Measurements from ENCODE around the gene ATAD3C. TPM values are rescaled to one million over a fixed set of nuclear protein-coding genes. Genes with fewer than 3 reads are reported as not detected.

Gene ATAD3C
- total RNA-seq, 2 donors from 2014 or later: 0.55 TPM

- DNase-seq: peak; percentile 50
- no peaks in the 10 kb centered on the region for H3K9me3 Mint-ChIP-seq
- H3K36me3 Mint-ChIP-seq (ENCODE audit: low read depth): peaks cover 3% of the 10 kb centered on the region
- H3K9me3 ChIP-seq (ENCODE audit: control insufficient read depth, low read length): no peaks in the 10 kb centered on the region
- peak overlapping the region; percentile 58 for H3K4me3 ChIP-seq (ENCODE audit: low read length)
- 28 to 71% methylated on average over 7 to 40 of the region's 40 CpGs for WGBS, 2 experiments (ENCODE audit: insufficient coverage in 1 of 2, insufficient read length in 1 of 2)
- peaks cover 16% of the 10 kb centered on the region for H3K27me3 ChIP-seq (ENCODE audit: control insufficient read depth, insufficient read depth, low read length, poor library complexity, severe bottlenecking)
- H3K4me1 ChIP-seq (ENCODE audit: control insufficient read depth, insufficient read depth, low read length): peaks cover 14% of the 10 kb centered on the region
- no peak for TF ChIP-seq CTCF (conservative IDR thresholded peaks at IDR 0.05)
- H3K27ac Mint-ChIP-seq: no peak overlapping the region
- no peak overlapping the region for H3K9ac ChIP-seq (ENCODE audit: extremely low read depth, low read length, poor library complexity, severe bottlenecking)
- no peak overlapping the region for H3K27ac ChIP-seq (ENCODE audit: low read depth, low read length)
- peaks cover 3% of the 10 kb centered on the region for H3K4me1 Mint-ChIP-seq
- peaks cover 4% of the 10 kb centered on the region for H3K27me3 Mint-ChIP-seq (ENCODE audit: insufficient read depth)
- H3K4me3 Mint-ChIP-seq: peak overlapping the region; percentile 56
- no peaks in the 10 kb centered on the region for H3K36me3 ChIP-seq (ENCODE audit: control insufficient read depth, insufficient read depth, low read length)
These were observed 13.4 kb upstream of the ATAD3C start for GRCh38 chr1:1435911-1436629.

DNA sequence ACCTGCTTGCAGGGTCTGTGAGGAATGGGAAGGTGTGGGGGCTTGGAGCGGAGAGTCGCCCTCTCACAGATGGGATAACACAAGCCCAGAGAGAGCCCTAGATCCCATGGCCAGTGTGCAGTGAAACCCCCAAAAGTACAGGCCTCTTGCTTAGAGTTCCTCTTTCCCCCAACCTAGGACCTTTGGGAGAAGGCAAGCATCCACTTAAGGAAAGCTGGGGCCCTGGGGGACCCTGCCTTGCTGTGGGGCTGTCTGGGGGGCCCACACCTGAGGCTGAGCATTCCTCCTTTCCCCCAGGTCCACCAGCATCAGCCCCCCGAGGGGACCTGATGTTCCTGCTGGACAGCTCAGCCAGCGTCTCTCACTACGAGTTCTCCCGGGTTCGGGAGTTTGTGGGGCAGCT is 12.9 kb upstream of the ATAD3C start:
- H3K9me3 ChIP-seq (ENCODE audit: control insufficient read depth, low read length): no peaks in the 10 kb centered on the region
- Mint-ChIP-seq H3K27me3 (ENCODE audit: insufficient read depth) (peaks cover 4% of the 10 kb centered on the region), H3K4me1 (peaks cover 3% of the 10 kb centered on the region), H3K4me3 (peak overlapping the region; percentile 56), H3K9me3 (no peaks in the 10 kb centered on the region), H3K27ac (no peak overlapping the region), H3K36me3 (ENCODE audit: low read depth) (peaks cover 3% of the 10 kb centered on the region)
- peaks cover 14% of the 10 kb centered on the region for H3K4me1 ChIP-seq (ENCODE audit: control insufficient read depth, insufficient read depth, low read length)
- H3K36me3 ChIP-seq (ENCODE audit: control insufficient read depth, insufficient read depth, low read length): no peaks in the 10 kb centered on the region
- DNase-seq: no peak
- H3K27ac ChIP-seq (ENCODE audit: low read depth, low read length): no peak overlapping the region
- H3K27me3 ChIP-seq (ENCODE audit: control insufficient read depth, insufficient read depth, low read length, poor library complexity, severe bottlenecking): peaks cover 16% of the 10 kb centered on the region
- TF ChIP-seq CTCF (conservative IDR thresholded peaks at IDR 0.05): no peak
- peak overlapping the region; percentile 58 for H3K4me3 ChIP-seq (ENCODE audit: low read length)
- no peak overlapping the region for H3K9ac ChIP-seq (ENCODE audit: extremely low read depth, low read length, poor library complexity, severe bottlenecking)
- 89 to 92% methylated on average over 5 to 7 of the region's 7 CpGs for WGBS, 2 experiments (ENCODE audit: insufficient coverage in 1 of 2, insufficient read length in 1 of 2)

DNA sequence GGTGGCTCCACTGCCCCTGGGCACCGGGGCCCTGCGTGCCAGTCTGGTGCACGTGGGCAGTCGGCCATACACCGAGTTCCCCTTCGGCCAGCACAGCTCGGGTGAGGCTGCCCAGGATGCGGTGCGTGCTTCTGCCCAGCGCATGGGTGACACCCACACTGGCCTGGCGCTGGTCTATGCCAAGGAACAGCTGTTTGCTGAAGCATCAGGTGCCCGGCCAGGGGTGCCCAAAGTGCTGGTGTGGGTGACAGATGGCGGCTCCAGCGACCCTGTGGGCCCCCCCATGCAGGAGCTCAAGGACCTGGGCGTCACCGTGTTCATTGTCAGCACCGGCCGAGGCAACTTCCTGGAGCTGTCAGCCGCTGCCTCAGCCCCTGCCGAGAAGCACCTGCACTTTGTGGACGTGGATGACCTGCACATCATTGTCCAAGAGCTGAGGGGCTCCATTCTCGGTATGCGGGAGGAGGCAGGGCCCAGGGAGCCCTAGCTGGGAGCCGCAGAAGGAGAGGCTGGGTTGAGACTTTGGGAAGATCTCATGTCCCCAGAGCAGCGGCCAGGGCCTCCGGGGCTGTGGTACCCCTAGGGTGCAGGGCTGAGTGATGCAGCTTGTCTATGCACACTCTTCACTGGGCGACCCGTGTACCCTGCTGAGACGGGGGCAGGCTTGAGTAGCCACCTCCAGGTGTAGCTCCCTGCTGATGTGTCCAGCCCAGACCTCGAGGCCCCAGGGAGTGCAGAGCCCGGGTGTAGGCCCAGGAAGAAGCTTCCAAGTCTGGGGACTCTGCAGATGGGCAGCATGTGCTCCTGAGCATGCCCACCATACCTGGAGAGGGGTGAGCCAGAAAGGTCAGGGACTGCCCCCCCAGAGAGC is 12.2 kb upstream of the ATAD3C start:
- DNase-seq: no peak
- Histone ChIP-seq H3K27me3 (ENCODE audit: control insufficient read depth, insufficient read depth, low read length, poor library complexity, severe bottlenecking) (peaks cover 16% of the 10 kb centered on the region), H3K36me3 (ENCODE audit: control insufficient read depth, insufficient read depth, low read length) (no peaks in the 10 kb centered on the region), H3K4me3 (ENCODE audit: low read length) (no peak overlapping the region), H3K9ac (ENCODE audit: extremely low read depth, low read length, poor library complexity, severe bottlenecking) (no peak overlapping the region), H3K27ac (ENCODE audit: low read depth, low read length) (no peak overlapping the region), H3K9me3 (ENCODE audit: control insufficient read depth, low read length) (no peaks in the 10 kb centered on the region), H3K4me1 (ENCODE audit: control insufficient read depth, insufficient read depth, low read length) (peaks cover 14% of the 10 kb centered on the region)
- WGBS, 2 experiments (ENCODE audit: insufficient coverage in 1 of 2, insufficient read length in 1 of 2): 92 to 98% methylated on average over 24 to 31 of the region's 31 CpGs
- Mint-ChIP-seq H3K36me3 (ENCODE audit: low read depth) (peaks cover 3% of the 10 kb centered on the region), H3K27ac (no peak overlapping the region), H3K9me3 (no peaks in the 10 kb centered on the region), H3K4me1 (peaks cover 3% of the 10 kb centered on the region), H3K27me3 (ENCODE audit: insufficient read depth) (peaks cover 4% of the 10 kb centered on the region), H3K4me3 (no peak overlapping the region)
- no peak for TF ChIP-seq CTCF (conservative IDR thresholded peaks at IDR 0.05)

Data from endodermal cell (in vitro differentiated cells).